H1 (cell line): Measurements from ENCODE around the gene CSNK2A3. TPM values are rescaled to one million over a fixed set of nuclear protein-coding genes. Genes with fewer than 3 reads are reported as not detected.
"Not testable (repeated sequence)": the region's sequence is repeated elsewhere in the genome, so short reads cannot be mapped to it uniquely, and the experiment has no call there.

ENCODE experiments used
- CTCF ChIA-PET: fragments of 300-600 bp; sonication (Branson Sonifier 250); formaldehyde crosslinking; loops from one replicate; lab custom pipeline; 2021; ENCODE audit not compliant: partially characterized antibody; lab: Charles Lee
- POLR2A ChIA-PET: fragments of 300-600 bp; sonication (Branson Sonifier 250); formaldehyde crosslinking; loops from one replicate; lab custom pipeline; 2021; ENCODE audit warnings: inconsistent platforms; ENCODE audit not compliant: partially characterized antibody; lab: Charles Lee
- DNase-seq, 2 experiments: peaks; one replicate each; pipeline versions ENCODE4 v3.0.0 to v3.0.0-alpha.2; 2010 to 2022; ENCODE audit warnings: low spot score in 2 of 2, low read depth in 1 of 2, mixed read lengths in 1 of 2
- FAIRE-seq: peaks from 2 replicates; lab custom pipeline; 2011; peaks lifted over from hg19 to GRCh38; lab: Jason Lieb, UNC
- H2AFZ ChIP-seq: 2 replicates; pipeline ENCODE4 v1.8.1; 2012; ENCODE audit warnings: low read length, inconsistent platforms
- H2AK5ac ChIP-seq: 2 replicates; pipeline ENCODE4 v1.6.1; 2013; ENCODE audit warnings: low read depth, low read length
- H2BK120ac ChIP-seq: replicated peaks from 2 replicates; pipeline ENCODE3; 2013; ENCODE audit warnings: low read depth, low read length, inconsistent platforms
- H2BK12ac ChIP-seq: 2 replicates; pipeline ENCODE4 v1.6.1; 2013; ENCODE audit warnings: low read depth, low read length
- H2BK15ac ChIP-seq: 2 replicates; pipeline ENCODE4 v1.6.1; 2013; ENCODE audit warnings: low read length
- H2BK20ac ChIP-seq: 2 replicates; pipeline ENCODE4 v1.6.1; 2013; ENCODE audit warnings: low read length
- H2BK5ac ChIP-seq: 2 replicates; pipeline ENCODE4 v1.6.1; 2013; ENCODE audit warnings: low read depth, low read length
- H3K14ac ChIP-seq: 2 replicates; pipeline ENCODE4 v1.6.1; 2013; ENCODE audit warnings: inconsistent platforms; ENCODE audit not compliant: insufficient read length
- H3K18ac ChIP-seq: 2 replicates; pipeline ENCODE4 v1.6.1; 2013; ENCODE audit warnings: low read length; ENCODE audit errors: extremely low read depth
- H3K23ac ChIP-seq: 2 replicates; pipeline ENCODE4 v1.6.1; 2013; ENCODE audit warnings: inconsistent platforms; ENCODE audit not compliant: insufficient read length
- H3K23me2 ChIP-seq: 2 replicates; pipeline ENCODE4 v1.6.1; 2013; ENCODE audit warnings: low read depth, low read length
- H3K27ac ChIP-seq: 2 replicates; pipeline ENCODE4 v1.6.1; 2011; ENCODE audit warnings: low read depth, low read length, inconsistent platforms
- H3K27me3 ChIP-seq, 4 experiments: replicated peaks in 1 of 4; 1 replicate in 1 of 4; 2 replicates in 3 of 4; pipeline versions ENCODE4 v1.6.1 to v1.8.1; 2011 to 2013; ENCODE audit warnings: low read length in 3 of 4, mild to moderate bottlenecking in 3 of 4, inconsistent platforms in 2 of 4, mixed read lengths in 2 of 4, moderate library complexity in 1 of 4; ENCODE audit not compliant: control insufficient read depth in 3 of 4, insufficient read depth in 3 of 4; ENCODE audit errors: extremely low read depth in 1 of 4
- H3K36me3 ChIP-seq, 4 experiments: 2 replicates each; pipeline versions ENCODE4 v1.6.1 to v1.8.1; 2011 to 2013; ENCODE audit warnings: mild to moderate bottlenecking in 4 of 4, low read length in 3 of 4, moderate library complexity in 2 of 4, control low read depth in 1 of 4, inconsistent platforms in 1 of 4; ENCODE audit not compliant: insufficient read depth in 4 of 4, control insufficient read depth in 2 of 4
- H3K4ac ChIP-seq: replicated peaks from 2 replicates; pipeline ENCODE3; 2013; ENCODE audit warnings: low read length, low read depth, mixed read lengths, inconsistent platforms; ENCODE audit not compliant: insufficient read length
- H3K4me1 ChIP-seq, 4 experiments: replicated peaks in 1 of 4; 1 replicate in 1 of 4; 2 replicates in 3 of 4; pipeline versions ENCODE4 v1.6.1 to v1.8.1; 2011 to 2013; ENCODE audit warnings: low read length in 3 of 4, inconsistent platforms in 2 of 4, mixed read lengths in 1 of 4; ENCODE audit not compliant: insufficient read depth in 4 of 4, control insufficient read depth in 3 of 4
- H3K4me2 ChIP-seq, 2 experiments: 2 replicates each; pipeline versions ENCODE4 v1.6.1 to v1.8.1; 2011 to 2013; ENCODE audit warnings: low read depth in 2 of 2, low read length in 2 of 2, control low read depth in 1 of 2, inconsistent platforms in 1 of 2, mild to moderate bottlenecking in 1 of 2; ENCODE audit not compliant: insufficient read depth in 1 of 2
- H3K4me3 ChIP-seq, 4 experiments: fragments of 200-600, 300-600 bp in 1 of 4; sonication (generic), shearing (Covaris generic), sonication (Bioruptor Twin) in 1 of 4; 2 replicates each; pipeline versions ENCODE4 v1.5.1 to v1.8.1; 2011 to 2016; ENCODE audit warnings: low read length in 4 of 4, low read depth in 3 of 4, control low read depth in 2 of 4, inconsistent platforms in 2 of 4, mild to moderate bottlenecking in 2 of 4, mixed read lengths in 1 of 4, moderate library complexity in 1 of 4; ENCODE audit not compliant: insufficient read depth in 2 of 4; ENCODE audit errors: extremely low read depth in 1 of 4
- H3K56ac ChIP-seq: replicated peaks from 2 replicates; pipeline ENCODE3; 2013; ENCODE audit warnings: low read depth, mild to moderate bottlenecking, mixed read lengths, low read length, inconsistent platforms; ENCODE audit not compliant: insufficient read length
- H3K79me1 ChIP-seq: 2 replicates; pipeline ENCODE4 v1.6.1; 2013; ENCODE audit warnings: low read depth, low read length, control low read depth
- H3K79me2 ChIP-seq, 2 experiments: 2 replicates each; pipeline versions ENCODE4 v1.6.1 to v1.8.1; 2012 to 2013; ENCODE audit warnings: low read length in 2 of 2, mild to moderate bottlenecking in 2 of 2, inconsistent platforms in 1 of 2; ENCODE audit not compliant: insufficient read depth in 2 of 2, control insufficient read depth in 1 of 2
- H3K9ac ChIP-seq, 4 experiments: replicated peaks in 1 of 4; 1 replicate in 1 of 4; 2 replicates in 3 of 4; pipeline versions ENCODE4 v1.6.1 to v1.8.1; 2011 to 2013; ENCODE audit warnings: low read depth in 3 of 4, low read length in 3 of 4, control low read depth in 2 of 4, mild to moderate bottlenecking in 2 of 4, moderate library complexity in 2 of 4, inconsistent platforms in 1 of 4; ENCODE audit errors: extremely low read depth in 1 of 4
- H3K9me3 ChIP-seq, 2 experiments: 2 replicates each; pipeline versions ENCODE4 v1.6.1 to v1.8.1; 2012 to 2013; ENCODE audit warnings: mild to moderate bottlenecking in 2 of 2, moderate library complexity in 2 of 2, control low read depth in 1 of 2, inconsistent platforms in 1 of 2, low read depth in 1 of 2, low read length in 1 of 2, mixed read lengths in 1 of 2; ENCODE audit not compliant: insufficient read depth in 2 of 2
- H4K20me1 ChIP-seq, 2 experiments: replicated peaks in 1 of 2; 2 replicates each; pipeline versions ENCODE3 to v1.8.1; 2011 to 2013; ENCODE audit warnings: inconsistent platforms in 2 of 2, low read length in 2 of 2, mild to moderate bottlenecking in 1 of 2; ENCODE audit not compliant: insufficient read depth in 2 of 2, control insufficient read depth in 1 of 2
- H4K5ac ChIP-seq: 2 replicates; pipeline ENCODE4 v1.6.1; 2013; ENCODE audit warnings: low read length, low read depth, mixed read lengths, inconsistent platforms; ENCODE audit not compliant: insufficient read length
- H4K8ac ChIP-seq: 2 replicates; pipeline ENCODE4 v1.8.0; 2013; ENCODE audit warnings: mild to moderate bottlenecking, moderate library complexity, low read length, inconsistent platforms; ENCODE audit not compliant: insufficient read depth; ENCODE audit errors: extremely low read depth
- H4K91ac ChIP-seq: replicated peaks from 2 replicates; pipeline ENCODE3; 2013; ENCODE audit warnings: low read length, mixed read lengths, inconsistent platforms; ENCODE audit not compliant: insufficient read length
- WGBS, 2 experiments: shearing (Covaris generic) in 1 of 2; methylation state at CpG; one replicate each; pipeline versions ENCODE4 v1.1.6 to v1.1.7; 2013 to 2015; ENCODE audit warnings: low lambda C conversion rate in 2 of 2, mixed read lengths in 2 of 2, inconsistent platforms in 1 of 2, low coverage in 1 of 2, missing lambda C conversion rate in 1 of 2; ENCODE audit not compliant: insufficient replicate concordance in 2 of 2, insufficient coverage in 1 of 2, insufficient read length in 1 of 2; ENCODE audit errors: extremely low coverage in 1 of 2, missing lambda C conversion rate in 1 of 2; 5-methylcytosine and 5-hydroxymethylcytosine counted together
- long read RNA-seq, 2 experiments: library from RNA in 1 of 2; library from capped mRNA in 1 of 2; stranded (forward); transcript quantifications; one replicate each; pipeline ENCODE4 v2.0.0, GENCODE V29; 2021; ENCODE audit warnings: inconsistent platforms in 1 of 2
- polyA minus RNA-seq, 3 experiments: library from RNA; depleted of rRNA, polyadenylated mRNA; stranded (reverse); fragments of >200 nt; gene quantifications; 1 replicate in 2 of 3; 2 replicates in 1 of 3; pipeline ENCODE4 v1.2.3, GENCODE V29; 2011
- polyA plus RNA-seq, 7 experiments: library from polyadenylated mRNA; depleted of rRNA in 3 of 7; stranded (reverse) in 5 of 7; unstranded in 2 of 7; fragments of >200 nt in 5 of 7; fragments of 200-250 nt in 2 of 7; gene quantifications; 1 replicate in 5 of 7; 2 replicates in 1 of 7; 4 replicates in 1 of 7; pipeline versions ENCODE4 v1.2.1 to v1.2.3, GENCODE V29; 2011 to 2013; ENCODE audit warnings: missing spikeins in 2 of 7, mixed read lengths in 2 of 7
- total RNA-seq: library from RNA; stranded (reverse); fragmentation: NEBNext Ultra II Directional; extraction: Animal tissue kit (Norgen Biotek cat#: 25700); gene quantifications from 2 replicates; pipeline ENCODE4 v1.2.1, GENCODE V29; 2021

The CSNK2A3 gene
- total RNA-seq: 0.69 and 2.3 TPM in 2 replicates
- polyA plus RNA-seq (2011; rRNA removed): 0.50 and 1.0 TPM in 2 replicates
- polyA plus RNA-seq (2011; cell fraction: cytosol; rRNA removed): 0.87 TPM
- 1.3 TPM for polyA plus RNA-seq (2011; cell fraction: nucleus; rRNA removed)
- polyA plus RNA-seq (2012, experiment 1 of 2): 1.8 to 21.5 TPM (median 2.8 TPM) in 4 replicates
- polyA plus RNA-seq (2012, experiment 2 of 2): 2.6 TPM
- 1.7 TPM for polyA plus RNA-seq (2013, experiment 1 of 2)
- 2.3 TPM for polyA plus RNA-seq (2013, experiment 2 of 2)
- 5.2 and 5.4 TPM in 2 replicates for polyA minus RNA-seq (2011; rRNA and poly(A)+ RNA removed)
- 2.5 TPM for polyA minus RNA-seq (2011; cell fraction: cytosol; rRNA and poly(A)+ RNA removed)
- 2.4 TPM for polyA minus RNA-seq (2011; cell fraction: nucleus; rRNA and poly(A)+ RNA removed)
- long read RNA-seq, experiment 1, partial matches to known transcripts: 0 of 1 reads
- long read RNA-seq, experiment 1, other reads (novel, unspliced or antisense): 0 of 1 reads
- long read RNA-seq, experiment 2, partial matches to known transcripts: 0 of 3 reads
- long read RNA-seq, experiment 2, other reads (novel, unspliced or antisense): 0 of 3 reads

DNA sequence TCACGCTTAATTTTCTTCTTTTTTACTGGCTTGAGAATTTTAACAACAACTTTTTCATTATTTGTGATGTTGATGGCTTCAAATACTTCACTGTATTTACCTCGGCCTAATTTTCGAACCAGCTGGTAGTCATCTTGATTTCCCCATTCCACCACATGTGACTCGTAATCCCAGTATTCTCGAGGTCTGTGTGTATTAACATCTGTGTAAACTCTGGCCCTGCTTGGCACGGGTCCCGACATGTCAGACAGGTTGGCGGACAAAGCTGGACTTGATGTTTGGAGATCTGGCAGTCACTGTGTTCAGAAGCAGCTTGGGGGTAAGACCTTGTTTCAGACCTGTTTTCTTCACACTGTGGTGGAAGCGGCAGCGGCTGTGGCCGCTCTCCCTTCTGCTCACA lies at the start of gene CSNK2A3:
TSS of gene CSNK2A3 (minus strand) at position 373 of the 400 bp plus-strand sequence. CDS start at position 242, 131 bp downstream.
- H2BK20ac ChIP-seq, H2BK5ac ChIP-seq, H3K4me2 ChIP-seq, H3K4me1 ChIP-seq, H3K9me3 ChIP-seq, H3K79me1 ChIP-seq, H3K18ac ChIP-seq, H3K27ac ChIP-seq, H3K4me3 ChIP-seq, H3K14ac ChIP-seq, H3K23ac ChIP-seq, H4K8ac ChIP-seq, H2BK120ac ChIP-seq, H2AFZ ChIP-seq, H3K36me3 ChIP-seq, H2AK5ac ChIP-seq, H4K5ac ChIP-seq, H3K9ac ChIP-seq, CTCF ChIA-PET, H2BK15ac ChIP-seq, H3K79me2 ChIP-seq, H3K27me3 ChIP-seq, H3K56ac ChIP-seq, POLR2A ChIA-PET, DNase-seq, H3K23me2 ChIP-seq, FAIRE-seq, H3K4ac ChIP-seq, H4K91ac ChIP-seq, H2BK12ac ChIP-seq, H4K20me1 ChIP-seq: not testable (repeated sequence)
- 93% methylated on average over 11 of the region's 11 CpGs; no CpG with 5 or more reads in 1 of the 2 experiments for WGBS, 2 experiments
